Skin of body (tissue), 2 donors: ENCODE data around the gene VWDE. TPM values are rescaled to one million over a fixed set of nuclear protein-coding genes. Genes with fewer than 3 reads are reported as not detected.
"Not testable (repeated sequence)": the region's sequence is repeated elsewhere in the genome, so short reads cannot be mapped to it uniquely, and the experiment has no call there.

Experiments
- DNase-seq: peaks from one replicate; lab custom pipeline; 2025; lab: John Stamatoyannopoulos, UW
- total RNA-seq: library from RNA; depleted of rRNA; stranded (reverse); fragments of >200 nt; gene quantifications from one replicate; pipeline ENCODE4 v1.2.3, GENCODE V29; 2014

Gene VWDE
- total RNA-seq, 1 donor from 2014 or later = 0.39 TPM

DNA sequence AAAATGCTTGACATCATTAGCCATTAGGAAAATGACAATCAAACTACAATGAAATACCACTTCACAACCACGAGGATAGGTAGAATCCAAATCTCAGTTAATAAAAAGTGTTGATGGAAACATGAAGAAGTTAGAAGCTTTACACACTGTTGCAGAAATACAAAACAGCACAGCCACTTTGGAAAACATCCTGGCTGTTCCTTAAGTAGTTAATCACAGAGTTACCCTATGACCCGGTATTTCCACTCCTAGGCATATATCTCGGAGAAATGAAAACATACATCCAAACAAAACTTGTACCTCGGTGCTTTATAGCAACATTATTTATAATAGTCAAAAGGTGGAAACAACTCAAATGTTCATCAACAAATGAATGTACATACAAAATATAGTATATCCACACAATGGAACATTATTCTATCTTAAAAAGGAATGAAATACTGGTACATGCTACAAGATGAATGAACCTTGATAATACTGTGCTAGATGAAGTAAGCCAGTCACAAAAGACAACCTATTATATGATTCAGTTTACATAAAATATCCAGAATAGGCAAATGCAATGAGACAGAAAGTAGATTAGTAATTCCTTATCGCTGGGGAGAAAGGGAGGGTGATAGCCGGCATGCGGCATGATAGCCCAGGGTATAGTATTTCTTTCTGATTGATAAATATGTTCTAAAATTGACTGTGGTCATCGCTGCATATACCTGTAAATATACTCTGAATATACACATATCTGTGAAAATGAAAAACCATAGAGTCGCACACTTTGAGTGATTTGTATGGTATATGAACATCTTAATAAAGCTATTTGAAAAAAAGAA lies 1.9 kb downstream of the VWDE start:
- no peak for DNase-seq

DNA sequence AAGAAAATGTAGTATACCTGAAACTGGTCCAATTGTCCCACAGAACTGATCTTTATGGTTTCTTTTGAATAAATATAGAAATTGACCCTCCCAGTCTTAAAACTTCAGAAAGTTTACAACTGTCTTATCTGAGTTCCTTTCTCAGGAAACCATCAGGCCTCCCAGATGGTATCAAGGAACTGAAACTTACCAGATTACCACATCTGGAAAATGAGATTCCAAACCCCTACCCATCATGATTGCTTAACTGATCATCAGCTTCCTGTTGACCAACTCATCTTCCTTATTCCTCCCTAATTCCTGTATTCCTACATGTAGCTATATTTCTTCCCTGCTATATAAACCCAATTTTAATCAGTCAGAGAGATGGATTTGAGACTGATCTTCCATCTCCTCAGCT lies 5.5 kb downstream of the VWDE start:
- no peak for DNase-seq

DNA sequence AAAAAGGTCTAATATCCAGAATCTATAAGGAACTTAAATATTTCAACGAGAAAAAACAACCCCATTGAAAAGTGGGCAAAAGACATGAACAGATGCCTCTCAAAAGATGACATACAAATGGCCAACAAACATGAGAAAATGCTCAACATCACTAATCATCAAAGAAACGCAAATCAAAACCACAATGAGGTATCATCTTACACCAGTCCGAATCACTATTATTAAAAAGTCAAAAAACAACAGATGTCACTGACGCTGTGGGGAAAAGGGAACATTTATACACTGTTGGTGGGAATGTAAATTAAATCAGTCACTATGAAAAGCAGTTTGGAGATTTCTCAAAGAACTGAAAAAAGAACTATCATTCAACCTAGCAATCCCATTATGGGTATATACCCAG lies 6.0 kb downstream of the VWDE start:
- DNase-seq = no peak

DNA sequence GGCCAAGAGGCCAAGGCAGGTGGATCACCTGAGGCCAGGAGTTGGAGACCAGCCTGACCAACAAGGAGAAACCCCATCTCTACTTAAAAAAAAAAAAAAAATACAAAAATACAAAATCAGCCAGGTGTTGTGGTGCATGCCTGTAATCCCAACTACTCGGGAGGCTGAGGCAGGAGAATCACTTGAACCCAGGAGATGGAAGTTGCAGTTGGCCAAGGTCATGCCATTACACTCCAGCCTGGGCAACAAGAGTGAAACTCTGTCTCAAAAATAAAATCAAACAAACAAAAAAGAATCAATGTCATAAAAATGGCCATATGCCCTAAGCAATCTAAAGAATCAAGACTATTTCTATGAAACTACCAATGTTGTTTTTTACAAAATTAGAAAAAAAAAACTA lies 7.0 kb downstream of the VWDE start:
- not testable (repeated sequence) for DNase-seq

DNA sequence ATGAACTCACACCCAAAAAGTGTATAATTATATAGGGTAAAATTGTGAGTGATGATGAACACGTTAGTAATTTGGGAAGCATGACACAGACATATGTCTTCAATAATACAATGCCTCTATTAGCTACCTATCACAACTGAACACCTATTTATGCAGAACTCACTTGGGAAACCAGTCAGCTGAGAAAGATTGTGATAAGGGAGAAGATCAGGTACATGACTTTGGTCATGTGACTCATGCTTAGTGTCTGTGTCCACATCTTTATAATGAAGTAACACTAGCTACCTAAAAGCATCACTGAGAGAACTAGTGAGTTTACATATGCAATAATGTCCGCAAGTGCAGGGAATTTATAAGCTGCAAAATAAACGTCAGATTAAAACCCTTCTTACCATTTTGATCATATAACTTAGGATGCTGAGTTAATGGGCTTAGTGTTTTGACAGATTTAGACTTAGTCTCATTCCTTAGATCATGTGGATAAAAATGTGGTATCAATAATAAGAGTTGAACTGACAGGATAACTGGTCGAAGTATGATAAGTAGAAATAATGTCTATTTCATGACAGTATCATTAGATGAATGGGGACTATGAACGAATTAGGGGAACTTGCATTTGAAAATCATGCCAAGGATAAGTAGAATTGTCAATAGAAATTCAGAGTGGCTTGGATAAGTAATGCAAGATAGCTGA lies 11.6 kb downstream of the VWDE start:
- DNase-seq = no peak

DNA sequence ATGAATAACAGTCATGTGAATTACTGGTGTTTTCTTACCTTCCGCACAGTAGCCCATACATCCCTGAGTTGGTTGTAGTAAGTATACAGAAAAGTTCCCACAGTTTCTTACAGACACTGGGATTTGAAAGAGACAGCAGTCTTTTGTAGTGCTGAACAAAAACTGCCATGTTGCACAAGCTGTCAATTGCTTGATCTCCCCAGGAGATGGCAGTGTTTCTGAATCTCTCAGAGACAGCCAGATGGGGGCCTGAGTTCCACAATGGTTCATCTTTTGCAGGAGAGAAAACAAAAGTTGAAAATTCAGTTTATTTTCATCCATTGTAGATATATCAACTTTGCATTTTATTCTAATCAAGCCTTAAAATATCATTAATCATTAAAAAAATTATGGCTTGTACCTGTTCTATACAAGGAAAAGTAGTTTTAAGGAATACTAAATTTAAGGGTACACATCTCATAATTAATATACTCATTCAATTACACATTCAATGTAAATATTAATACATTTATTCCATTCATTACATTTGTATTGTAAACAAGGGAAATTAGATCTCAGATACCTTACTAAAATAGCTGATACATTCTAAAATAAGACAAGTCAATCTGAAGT lies 14.5 kb downstream of the VWDE start:
- peak; percentile 2 for DNase-seq

DNA sequence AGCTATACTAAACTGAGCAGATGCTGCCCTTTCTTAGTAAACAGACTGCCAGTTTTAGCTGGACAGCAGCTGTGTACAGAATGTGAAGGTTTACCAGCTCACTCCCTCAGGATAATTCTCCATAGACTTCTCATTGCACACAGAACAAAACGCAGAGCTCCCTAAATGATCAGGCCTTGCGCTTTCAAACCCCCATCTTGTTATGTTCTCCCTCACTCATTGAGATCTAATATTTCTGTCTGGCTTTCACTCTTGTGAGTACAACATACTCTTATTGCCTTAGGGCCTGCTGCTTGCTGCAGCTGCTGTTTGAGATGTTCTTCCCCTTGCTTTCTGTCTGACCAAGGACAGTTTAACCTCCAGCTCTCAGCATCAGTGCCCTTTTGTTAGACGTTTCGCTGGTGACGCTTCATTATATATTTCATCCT lies 17.3 kb downstream of the VWDE start:
- no peak for DNase-seq

DNA sequence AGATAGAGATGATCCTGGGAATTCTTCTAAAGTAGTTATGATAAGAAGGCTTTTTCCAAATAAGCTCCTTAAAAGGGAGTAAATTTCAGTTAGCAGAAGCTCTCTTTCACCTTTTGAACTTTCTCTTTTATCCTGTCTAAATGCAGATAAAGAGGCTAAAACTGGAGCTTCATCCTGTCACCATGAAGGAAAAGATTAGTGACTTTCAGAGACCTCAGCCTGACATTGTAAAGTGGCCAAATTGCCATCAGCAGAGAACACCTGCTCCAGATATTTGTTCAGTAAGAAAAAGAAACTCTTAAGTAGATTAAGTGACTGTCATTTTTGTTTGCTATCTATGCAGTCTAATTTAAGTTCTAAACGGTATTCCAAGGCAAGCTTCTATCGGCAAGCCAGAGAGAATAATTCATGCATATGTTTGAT lies 18.3 kb downstream of the VWDE start:
- DNase-seq = no peak

DNA sequence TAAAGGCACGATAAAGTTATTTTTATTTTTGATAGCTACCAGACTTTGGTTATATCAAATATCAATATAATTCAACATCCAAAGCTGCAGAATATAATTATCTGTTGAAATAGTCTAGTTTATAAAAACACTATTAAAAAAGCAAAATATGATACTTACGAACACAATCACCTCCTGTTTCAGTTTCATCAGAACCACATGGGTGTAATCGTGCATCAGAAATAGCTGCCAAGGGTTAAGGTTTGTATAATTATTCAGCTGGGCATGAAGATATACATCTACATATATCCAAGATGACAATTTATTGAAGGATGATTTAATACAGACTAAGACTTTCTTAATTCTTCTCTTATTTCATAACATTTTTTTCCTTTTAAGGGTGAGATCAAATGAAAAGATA lies 20.3 kb downstream of the VWDE start:
- DNase-seq = no peak

DNA sequence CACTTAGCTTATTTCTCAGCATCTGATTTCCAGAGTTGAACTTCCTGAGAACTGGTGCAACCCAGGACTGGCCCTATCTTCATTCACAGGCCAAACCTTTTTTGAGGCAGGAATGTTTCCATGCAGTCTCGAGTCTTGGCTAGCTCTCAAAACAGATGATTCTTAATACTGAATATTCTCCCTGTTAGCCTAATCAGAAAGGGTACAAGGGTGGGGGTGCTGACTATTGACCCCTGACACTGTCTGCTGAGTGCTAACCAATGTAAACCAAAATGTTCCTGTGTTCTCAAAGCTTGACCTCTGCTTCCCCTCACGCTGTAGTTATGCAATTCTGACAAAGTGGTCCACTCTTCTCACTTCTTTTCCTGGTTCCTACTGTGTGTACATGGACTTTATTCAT lies 25.3 kb downstream of the VWDE start:
- DNase-seq = no peak

DNA sequence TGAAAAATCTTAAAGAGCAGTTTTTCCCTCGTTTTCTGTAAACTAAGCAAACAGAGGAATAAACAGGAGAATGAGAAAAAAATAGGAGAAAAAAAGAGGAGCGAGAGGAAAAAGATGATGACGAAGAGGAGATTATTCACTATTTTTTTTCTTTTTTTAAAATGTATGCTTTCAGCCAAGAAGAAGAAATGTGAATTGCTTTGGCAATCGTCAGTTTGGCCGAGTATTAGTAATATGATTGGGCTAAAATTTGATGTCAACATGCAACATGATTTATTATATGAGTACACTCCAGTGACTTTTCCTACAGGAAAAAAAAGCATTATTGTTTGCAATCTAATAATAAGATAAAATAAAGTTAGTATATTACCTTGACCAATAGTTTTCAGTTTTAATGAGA lies 26.3 kb downstream of the VWDE start:
- DNase-seq = no peak

DNA sequence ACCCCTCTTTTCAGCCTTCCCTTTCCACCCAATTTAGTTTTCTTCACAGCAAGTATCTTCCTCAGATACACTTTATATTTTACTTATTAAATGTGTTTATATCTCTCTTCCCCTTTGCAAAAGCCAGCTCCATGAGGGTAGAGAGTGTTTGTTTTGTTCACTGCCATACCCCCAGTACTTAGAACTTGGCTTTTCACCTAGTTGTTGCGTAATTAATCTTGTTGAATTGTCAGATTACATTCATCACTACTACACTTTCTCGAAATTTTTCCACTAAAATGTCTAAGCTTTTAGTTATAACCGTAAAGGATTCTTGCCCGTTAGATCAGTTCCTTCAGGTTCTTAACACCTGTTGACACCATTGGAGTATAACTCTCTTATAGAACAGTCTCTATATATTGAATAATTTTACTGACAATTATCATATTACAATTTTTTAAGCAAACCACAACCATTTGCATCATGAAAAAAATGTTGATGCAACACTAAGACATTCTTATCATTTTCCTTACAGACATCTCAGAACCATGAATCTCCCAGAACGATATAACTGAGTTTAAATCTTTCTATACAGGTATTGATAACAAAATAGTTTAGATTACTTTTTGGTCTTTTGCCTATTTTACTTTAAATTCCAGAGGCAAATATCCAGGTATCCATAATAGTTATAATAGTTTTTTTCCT lies 29.9 kb downstream of the VWDE start:
- no peak for DNase-seq

DNA sequence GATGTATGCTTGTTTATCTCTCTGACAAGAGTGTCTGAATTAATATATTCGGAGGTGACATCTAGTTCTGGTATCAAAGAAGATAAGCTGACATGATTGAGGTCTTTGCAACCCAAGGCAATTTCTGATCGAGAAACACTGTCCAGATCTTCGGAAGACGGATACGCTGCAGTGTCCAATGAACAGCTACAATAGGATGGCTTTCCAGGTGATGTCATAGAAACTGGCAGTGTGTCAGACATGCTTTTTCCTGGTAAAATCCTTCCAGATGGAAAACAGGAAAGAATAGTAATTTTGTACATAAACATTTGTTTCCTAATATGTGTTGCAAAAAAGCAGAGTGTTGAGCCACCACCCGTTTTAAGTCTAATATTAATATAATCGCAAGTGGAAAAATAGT lies 33.4 kb downstream of the VWDE start:
- peak; percentile 24 for DNase-seq

DNA sequence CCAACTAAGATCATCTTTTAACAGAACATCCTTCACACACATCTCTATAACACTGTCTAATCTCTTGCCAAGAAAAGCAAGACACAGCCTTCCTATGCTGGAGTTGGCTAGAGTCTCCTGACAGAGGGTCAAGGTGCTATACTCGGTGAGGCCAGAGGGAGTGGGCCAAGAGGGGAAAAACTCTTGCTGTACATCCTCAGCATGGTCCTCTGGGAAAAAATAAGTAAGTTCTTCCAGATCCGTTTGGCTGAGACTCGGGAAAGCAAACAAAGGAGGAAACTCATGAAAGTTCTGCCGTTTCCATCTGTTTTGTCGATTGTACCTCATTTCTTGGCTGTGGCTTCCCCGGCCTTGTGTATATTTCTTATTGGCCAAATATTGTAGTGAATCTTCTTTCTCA lies 33.9 kb downstream of the VWDE start:
- peak; percentile 27 for DNase-seq

DNA sequence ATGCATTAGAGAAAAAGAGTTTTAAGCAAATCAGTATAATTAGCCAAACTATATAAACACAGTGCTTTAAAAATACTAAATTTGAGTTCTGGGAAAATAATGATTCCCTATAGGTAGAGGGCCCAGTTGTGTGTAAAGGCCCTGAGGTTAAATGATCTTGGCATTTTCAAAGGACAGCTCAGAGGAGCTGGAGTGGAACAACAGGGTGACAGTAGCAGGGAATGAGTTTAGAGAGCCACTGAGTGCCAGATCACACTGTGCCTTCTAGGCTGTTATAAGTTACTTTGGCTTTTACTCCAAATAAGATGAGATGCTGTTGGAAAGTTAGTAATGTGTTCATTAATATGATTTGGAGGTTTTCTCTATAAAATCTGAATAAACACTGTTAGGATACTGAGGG lies 34.6 kb downstream of the VWDE start:
- DNase-seq = no peak

DNA sequence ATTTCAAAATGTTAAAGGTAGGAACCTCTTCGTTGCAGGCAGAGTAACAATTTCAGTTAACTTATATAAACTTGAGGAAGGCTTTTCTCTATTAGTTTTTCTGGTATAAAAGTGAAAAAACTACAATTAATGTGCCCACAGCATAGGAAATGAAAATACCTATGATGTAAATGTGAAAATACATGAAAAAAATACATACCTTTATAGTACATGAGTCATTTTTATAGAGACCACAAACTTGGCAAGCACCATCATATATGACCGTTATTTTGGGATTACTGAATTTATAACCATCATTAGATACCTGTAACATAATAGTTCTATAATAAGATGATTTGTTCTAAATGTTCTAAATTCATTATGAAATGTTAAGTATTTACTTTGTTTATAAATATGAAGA lies 42.7 kb downstream of the VWDE start:
- DNase-seq = no peak

DNA sequence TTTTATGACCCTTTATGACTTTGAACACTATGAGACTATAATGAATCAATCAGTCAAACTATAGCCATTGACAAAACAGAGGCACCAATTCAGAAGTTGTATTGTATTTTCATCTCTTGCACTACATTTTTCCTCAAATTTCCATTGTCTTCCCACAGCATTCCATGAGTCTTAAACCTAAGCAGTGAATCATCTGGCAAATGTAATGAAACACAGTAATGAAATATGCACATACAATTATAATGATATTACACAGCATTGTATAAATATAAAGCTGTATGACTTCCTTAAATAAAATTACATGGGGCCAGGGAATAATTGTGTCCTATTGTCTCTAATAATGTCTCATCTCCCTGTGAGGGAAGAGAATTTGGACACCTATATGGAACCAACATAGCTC lies 45.0 kb downstream of the VWDE start:
- DNase-seq = no peak

DNA sequence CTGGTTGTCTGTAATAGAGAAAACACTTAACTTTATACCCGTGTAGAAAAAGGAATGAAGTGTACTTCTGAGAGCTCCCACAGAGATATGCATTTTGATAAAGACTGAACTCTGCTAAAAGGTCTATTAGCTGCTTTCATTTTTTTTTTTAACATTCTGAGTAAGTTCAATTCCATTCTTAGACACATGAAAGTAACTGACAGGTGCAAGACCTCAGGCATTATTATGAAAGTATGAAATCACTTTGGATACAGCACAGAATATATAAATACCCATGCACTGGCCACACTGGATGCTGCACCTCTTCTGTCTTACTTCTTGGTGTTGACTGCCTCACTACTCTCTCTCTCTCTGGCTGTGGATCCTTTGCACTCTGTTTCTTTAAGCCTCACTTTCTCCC lies 46.2 kb downstream of the VWDE start:
- DNase-seq = no peak

DNA sequence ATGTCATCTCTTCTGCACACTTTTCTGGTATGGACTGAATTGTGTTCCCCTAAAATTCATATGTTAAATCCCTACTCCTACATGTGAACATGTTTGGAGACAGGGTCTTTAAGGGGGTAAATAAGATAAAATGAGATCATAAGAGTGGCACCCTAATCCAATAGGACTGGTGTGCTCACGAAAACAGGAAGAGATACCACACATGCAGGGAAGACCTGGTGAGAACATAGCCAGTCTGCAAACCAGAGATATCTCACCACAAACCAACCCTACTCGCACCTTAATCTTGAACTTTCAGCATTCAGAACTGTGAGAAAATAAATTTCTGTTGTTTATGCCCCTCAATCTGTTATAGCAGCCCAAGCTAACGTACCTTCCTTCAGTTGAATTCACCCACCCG lies 51.8 kb downstream of the VWDE start:
- DNase-seq = no peak

DNA sequence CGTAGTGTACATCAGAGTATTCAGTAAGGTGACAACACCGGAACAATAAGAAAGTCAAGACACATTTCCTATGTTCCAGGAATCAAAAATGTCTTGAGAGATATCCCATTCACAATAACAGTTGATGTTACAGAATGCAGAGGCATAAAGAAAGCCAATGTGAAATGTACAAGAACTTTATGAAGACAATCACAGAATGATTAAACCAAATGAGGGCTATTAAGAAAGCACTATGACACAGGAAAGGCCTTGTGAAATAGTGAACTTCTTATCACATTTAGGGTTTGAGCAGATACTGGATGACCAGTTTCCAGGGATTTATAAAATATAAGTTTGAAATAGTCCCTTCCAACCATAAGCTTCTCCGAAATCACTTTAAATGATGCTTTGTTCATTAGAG lies 52.7 kb downstream of the VWDE start:
- DNase-seq = no peak

DNA sequence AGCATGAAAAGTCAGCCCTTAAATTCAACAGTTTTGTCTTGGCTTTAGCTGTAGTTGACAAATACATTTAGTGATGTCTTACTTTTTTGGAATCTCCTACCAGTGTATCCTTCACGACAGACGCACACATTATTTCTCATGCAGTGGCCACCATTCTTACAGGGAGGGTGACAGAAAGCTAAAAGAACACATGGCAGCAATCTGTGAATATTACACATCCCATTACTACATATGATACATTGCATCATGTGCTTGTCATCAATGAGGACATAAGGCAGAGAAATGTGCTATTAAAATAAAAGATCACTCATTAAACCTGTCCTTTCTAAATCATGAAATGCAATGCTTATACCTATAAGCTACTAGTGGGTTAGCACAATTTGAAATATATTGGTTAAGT lies 66.6 kb downstream of the VWDE start:
- no peak for DNase-seq
